Kidney tubule cell (primary cell): Measurements from ENCODE around the gene CPNE7.

ENCODE experiments used
- DNase-seq: peaks from one replicate; pipeline ENCODE4 v3.0.0-alpha.2; 2018; ENCODE audit warnings: low spot score

CPNE7 gene

GRCh38 chr16:89602952-89603590 is 27.5 kb downstream of the CPNE7 start:
- no peak for DNase-seq

GRCh38 chr16:89604764-89605163 is 29.2 kb downstream of the CPNE7 start:
- no peak for DNase-seq

- no peak for DNase-seq
Observed at GRCh38 chr16:89605186-89605970, 29.8 kb downstream of the CPNE7 start.

GRCh38 chr16:89606006-89606405 is 30.4 kb downstream of the CPNE7 start:
- no peak for DNase-seq

GRCh38 chr16:89607453-89607852 is 31.9 kb downstream of the CPNE7 start:
- DNase-seq = no peak

GRCh38 chr16:89607937-89608740 is 32.6 kb downstream of the CPNE7 start:
- DNase-seq = no peak

- no peak for DNase-seq
Observed at GRCh38 chr16:89610108-89610453, 34.5 kb downstream of the CPNE7 start.

- no peak for DNase-seq
Observed at GRCh38 chr16:89612415-89613166, 37.0 kb downstream of the CPNE7 start.

- DNase-seq = peak; percentile 30
Observed at GRCh38 chr16:89613231-89613953, 37.8 kb downstream of the CPNE7 start, which contains the start of gene DPEP1. Gene DPEP1, plus strand, starts transcription at chr16:89613642. Its CDS starts 16,769 bp downstream, at chr16:89630411.

- no peak for DNase-seq
Observed at GRCh38 chr16:89613954-89614459, 38.4 kb downstream of the CPNE7 start.

- no peak for DNase-seq
Observed at GRCh38 chr16:89615176-89615575, 39.6 kb downstream of the CPNE7 start.

- no peak for DNase-seq
Observed at GRCh38 chr16:89615596-89616090, 40.1 kb downstream of the CPNE7 start.

- no peak for DNase-seq
Observed at GRCh38 chr16:89616623-89617022, 41.1 kb downstream of the CPNE7 start.

GRCh38 chr16:89617036-89617435 is 41.5 kb downstream of the CPNE7 start:
- no peak for DNase-seq

GRCh38 chr16:89618109-89618998 is 42.8 kb downstream of the CPNE7 start:
- peak; percentile 35 for DNase-seq

GRCh38 chr16:89619840-89620239 is 44.3 kb downstream of the CPNE7 start:
- no peak for DNase-seq

- no peak for DNase-seq
Observed at GRCh38 chr16:89620406-89620841, 44.9 kb downstream of the CPNE7 start.

- no peak for DNase-seq
Observed at GRCh38 chr16:89621136-89621697, 45.7 kb downstream of the CPNE7 start.

GRCh38 chr16:89621698-89622409 is 46.3 kb downstream of the CPNE7 start:
- no peak for DNase-seq
